ENCODE measurements around the gene MAP3K7.

DNA sequence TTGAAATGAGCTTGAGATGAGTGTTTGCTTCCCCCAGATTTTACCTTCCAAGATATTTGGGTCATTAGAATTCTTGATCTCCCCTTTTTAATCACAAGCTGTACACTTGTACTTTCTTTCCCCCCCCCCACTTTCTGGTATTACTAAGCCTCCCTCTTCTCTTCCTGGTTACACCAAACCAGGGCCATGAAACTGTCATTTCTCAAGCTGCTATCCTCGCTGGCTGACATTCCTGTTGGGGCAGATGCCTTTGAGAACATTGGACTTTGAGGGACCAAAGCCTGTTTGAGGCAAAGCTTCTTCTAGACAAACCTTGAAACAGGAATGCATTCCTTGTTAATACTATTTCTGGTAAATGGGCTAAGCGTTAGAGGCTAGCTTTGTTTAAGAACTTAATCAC, 32.3 kb upstream of the MAP3K7 start:
- TF ChIP-seq CTCF (IDR thresholded peaks at IDR 0.05; ENCODE audit: low read depth, low read length, poor library complexity, severe bottlenecking): no peak
- no peak for TF ChIP-seq EZH2phosphoT487 (IDR thresholded peaks at IDR 0.05; ENCODE audit: borderline replicate concordance, low read length)

Measured in DOHH2 (cell line).